MM.1S (cell line): ENCODE data around the gene CDYL.

ENCODE experiments used
- EZH2 ChIP-seq: fragments of 300-600 bp; sonication (generic); optimal IDR thresholded peaks from 2 replicates; pipeline ENCODE3; 2017; ENCODE audit warnings: low read depth, mild to moderate bottlenecking, antibody characterized with exemption, low read length, mixed read lengths
- EZH2phosphoT487 ChIP-seq: fragments of 300-600 bp; sonication (generic); IDR thresholded peaks from 2 replicates; pipeline ENCODE4 v1.6.1; 2018; ENCODE audit warnings: antibody characterized with exemption, low read length
- TF ChIP-seq, protein P1 (sequence below): fragments of 300-600 bp; sonication (generic); IDR thresholded peaks from 2 replicates; pipeline ENCODE4 v1.5.1; 2016; ENCODE audit warnings: antibody characterized with exemption, low read length, mixed read lengths

DNA sequence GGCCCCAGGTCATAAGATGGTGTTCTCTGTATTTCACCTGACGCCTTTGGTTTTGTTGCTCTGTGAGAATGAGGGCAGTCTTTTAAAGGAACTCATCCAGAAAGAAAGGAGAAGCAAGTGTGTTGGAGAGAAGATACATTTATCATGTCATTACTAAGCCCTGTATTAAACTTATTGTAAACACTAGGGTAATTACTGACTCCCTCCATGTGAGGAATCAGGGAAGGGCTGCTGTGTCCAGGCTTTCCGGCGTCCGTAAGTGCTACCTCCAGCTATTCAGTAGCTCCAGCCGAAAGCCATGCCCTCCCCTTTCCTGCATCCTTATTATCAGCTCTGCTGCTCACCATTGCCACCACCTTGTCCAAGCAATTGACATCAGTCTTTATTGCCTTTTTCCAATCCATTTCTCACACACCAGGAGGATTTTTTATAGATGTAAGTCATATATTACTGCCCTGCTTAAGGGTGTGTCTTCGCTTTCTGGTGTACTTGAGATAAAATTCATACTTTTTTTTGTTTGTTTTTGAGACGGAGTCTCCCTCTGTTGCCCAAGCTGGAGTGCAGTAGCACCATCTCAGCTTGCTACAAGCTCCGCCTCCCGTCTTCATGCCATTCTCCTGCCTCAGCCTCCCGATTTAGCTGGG is 133.0 kb downstream of the CDYL start:
- TF ChIP-seq EZH2 (no peak), EZH2phosphoT487 (no peak)
- TF ChIP-seq, protein P1, sequence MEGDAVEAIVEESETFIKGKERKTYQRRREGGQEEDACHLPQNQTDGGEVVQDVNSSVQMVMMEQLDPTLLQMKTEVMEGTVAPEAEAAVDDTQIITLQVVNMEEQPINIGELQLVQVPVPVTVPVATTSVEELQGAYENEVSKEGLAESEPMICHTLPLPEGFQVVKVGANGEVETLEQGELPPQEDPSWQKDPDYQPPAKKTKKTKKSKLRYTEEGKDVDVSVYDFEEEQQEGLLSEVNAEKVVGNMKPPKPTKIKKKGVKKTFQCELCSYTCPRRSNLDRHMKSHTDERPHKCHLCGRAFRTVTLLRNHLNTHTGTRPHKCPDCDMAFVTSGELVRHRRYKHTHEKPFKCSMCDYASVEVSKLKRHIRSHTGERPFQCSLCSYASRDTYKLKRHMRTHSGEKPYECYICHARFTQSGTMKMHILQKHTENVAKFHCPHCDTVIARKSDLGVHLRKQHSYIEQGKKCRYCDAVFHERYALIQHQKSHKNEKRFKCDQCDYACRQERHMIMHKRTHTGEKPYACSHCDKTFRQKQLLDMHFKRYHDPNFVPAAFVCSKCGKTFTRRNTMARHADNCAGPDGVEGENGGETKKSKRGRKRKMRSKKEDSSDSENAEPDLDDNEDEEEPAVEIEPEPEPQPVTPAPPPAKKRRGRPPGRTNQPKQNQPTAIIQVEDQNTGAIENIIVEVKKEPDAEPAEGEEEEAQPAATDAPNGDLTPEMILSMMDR: no peak
